Lung (tissue), 12 donors: ENCODE data around the gene ELFN1. TPM values are rescaled to one million over a fixed set of nuclear protein-coding genes. Genes with fewer than 3 reads are reported as not detected.
A peak's percentile ranks its signal among the peaks of the same experiment; 100 is the strongest.

Experiments used
- ATAC-seq: fragments of 200-7000 bp; cut with Tn5 transposase; one replicate; pipeline ENCODE4 v1.9.1; 2020; ENCODE audit warnings: moderate number of reproducible peaks; ENCODE audit not compliant: insufficient read depth, low FRiP score
- DNase-seq, 3 donors: peaks; one replicate each; pipeline ENCODE4 v3.0.0-alpha.2; 2013 to 2017
- H3K27ac ChIP-seq, 2 donors: one replicate each; pipeline ENCODE4 v1.5.1; 2013; ENCODE audit warnings: mild to moderate bottlenecking in 2 of 2, moderate library complexity in 2 of 2, control low read depth in 1 of 2, inconsistent platforms in 1 of 2, low read depth in 1 of 2, low read length in 1 of 2
- H3K27me3 ChIP-seq, 3 donors: one replicate each; pipeline ENCODE4 v1.5.1; 2013; ENCODE audit warnings: low read length in 2 of 3; ENCODE audit not compliant: control insufficient read depth in 3 of 3, insufficient read depth in 3 of 3
- H3K36me3 ChIP-seq, 4 donors: one replicate each; pipeline ENCODE4 v1.5.1; 2013; ENCODE audit warnings: low read length in 4 of 4, mild to moderate bottlenecking in 1 of 4, moderate library complexity in 1 of 4; ENCODE audit not compliant: control insufficient read depth in 4 of 4, insufficient read depth in 4 of 4
- H3K4me1 ChIP-seq, 5 donors: one replicate each; pipeline ENCODE4 v1.5.1; 2013; ENCODE audit warnings: low read length in 5 of 5, mild to moderate bottlenecking in 2 of 5, moderate library complexity in 1 of 5; ENCODE audit not compliant: control insufficient read depth in 5 of 5, insufficient read depth in 5 of 5
- H3K4me3 ChIP-seq: one replicate; pipeline ENCODE4 v1.5.1; 2013; ENCODE audit warnings: mild to moderate bottlenecking, control low read depth, moderate library complexity
- H3K9ac ChIP-seq, 2 donors: one replicate each; pipeline ENCODE4 v1.5.1; 2013; ENCODE audit warnings: low read length in 2 of 2, control low read depth in 1 of 2; ENCODE audit not compliant: insufficient read depth in 1 of 2
- H3K9me3 ChIP-seq, 4 donors: one replicate each; pipeline ENCODE4 v1.5.1; 2013; ENCODE audit warnings: low read length in 3 of 4, mild to moderate bottlenecking in 1 of 4, moderate library complexity in 1 of 4; ENCODE audit not compliant: control insufficient read depth in 4 of 4, insufficient read depth in 3 of 4
- WGBS, 2 donors: extraction: QIAGEN DNeasy Blood & Tissue Kit; methylation state at CpG; one replicate each; pipeline ENCODE4 v1.1.7; 2013; 5-methylcytosine and 5-hydroxymethylcytosine counted together
- polyA plus RNA-seq, 2 donors: library from polyadenylated mRNA; stranded (reverse); fragments of 200-250 nt; gene quantifications; one replicate each; pipeline ENCODE4 v1.2.1, GENCODE V29; 2013
- total RNA-seq, 2 donors: library from RNA; depleted of rRNA in 1 of 2; stranded (reverse); fragments of >200 nt in 1 of 2; gene quantifications; one replicate each; pipeline ENCODE4 v1.2.1, GENCODE V29; 2014 to 2021
- TF ChIP-seq, protein P1 (sequence below): IDR thresholded peaks from 2 replicates; pipeline ENCODE4 v1.5.1; 2012; ENCODE audit warnings: mild to moderate bottlenecking; ENCODE audit errors: control extremely low read depth, extremely low read depth
- donor health status: control.
- donor health status: control.
- donor health status: Bipolar disorder and iron deficiency.
- donor health status: healthy.
- donor health status: DM: yes; HTN: yes; CAD: no.

The ELFN1 gene
- total and polyA plus RNA-seq, 4 donors: 0.43 to 1.4 (median 1.0) TPM

DNA sequence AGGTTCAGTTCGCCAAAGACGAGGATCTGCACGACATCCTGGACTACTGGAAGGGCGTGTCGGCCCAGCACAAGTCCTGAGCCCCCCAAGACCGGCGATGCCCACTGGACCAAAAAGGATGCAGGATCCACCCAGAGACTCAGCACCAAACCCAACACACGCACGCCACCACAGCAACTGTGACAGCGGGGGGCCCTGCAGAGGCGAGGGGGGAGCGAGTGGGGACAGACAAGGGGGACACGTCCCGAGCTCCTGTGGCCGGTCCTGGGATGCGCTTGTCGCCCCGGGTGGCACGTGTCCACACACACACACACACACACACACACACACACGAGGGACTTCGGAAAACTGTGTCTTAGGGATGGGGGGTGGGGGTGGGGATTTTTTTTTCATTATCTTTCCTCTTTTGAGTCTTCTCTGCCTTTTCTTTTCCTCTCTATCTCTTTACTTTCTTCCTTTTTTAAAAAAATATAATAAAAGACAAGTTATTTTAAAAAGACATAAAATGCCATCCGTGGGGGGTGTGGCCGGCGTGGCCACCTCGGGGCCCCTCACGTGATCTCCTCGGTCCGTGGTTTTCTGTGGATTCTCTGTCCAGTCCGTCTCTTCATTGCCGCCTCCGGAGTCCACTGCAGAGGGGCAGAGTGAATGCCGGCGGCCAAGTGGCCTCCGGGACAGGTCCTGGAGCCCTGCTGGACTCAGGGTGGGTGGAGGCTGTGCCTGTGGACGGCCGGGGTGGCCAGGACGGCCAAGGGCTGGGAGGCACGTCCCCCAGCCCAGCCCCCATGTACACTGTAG lies 77.1 kb downstream of the ELFN1 start:
- Histone ChIP-seq H3K9ac (no peak overlapping the region), H3K27me3 (no peaks in the 10 kb centered on the region), H3K4me3 (no peak overlapping the region), H3K27ac (no peak overlapping the region), H3K4me1 (peaks cover 0 to 17% (median 1%) of the 10 kb centered on the region in 5 donors), H3K9me3 (peaks cover 0 to 2% (median 0%) of the 10 kb centered on the region in 4 donors), H3K36me3 (no peaks in the 10 kb centered on the region)
- WGBS, 2 donors: 88 to 91% methylated on average over 38 of the region's 38 CpGs
- TF ChIP-seq, protein P1, sequence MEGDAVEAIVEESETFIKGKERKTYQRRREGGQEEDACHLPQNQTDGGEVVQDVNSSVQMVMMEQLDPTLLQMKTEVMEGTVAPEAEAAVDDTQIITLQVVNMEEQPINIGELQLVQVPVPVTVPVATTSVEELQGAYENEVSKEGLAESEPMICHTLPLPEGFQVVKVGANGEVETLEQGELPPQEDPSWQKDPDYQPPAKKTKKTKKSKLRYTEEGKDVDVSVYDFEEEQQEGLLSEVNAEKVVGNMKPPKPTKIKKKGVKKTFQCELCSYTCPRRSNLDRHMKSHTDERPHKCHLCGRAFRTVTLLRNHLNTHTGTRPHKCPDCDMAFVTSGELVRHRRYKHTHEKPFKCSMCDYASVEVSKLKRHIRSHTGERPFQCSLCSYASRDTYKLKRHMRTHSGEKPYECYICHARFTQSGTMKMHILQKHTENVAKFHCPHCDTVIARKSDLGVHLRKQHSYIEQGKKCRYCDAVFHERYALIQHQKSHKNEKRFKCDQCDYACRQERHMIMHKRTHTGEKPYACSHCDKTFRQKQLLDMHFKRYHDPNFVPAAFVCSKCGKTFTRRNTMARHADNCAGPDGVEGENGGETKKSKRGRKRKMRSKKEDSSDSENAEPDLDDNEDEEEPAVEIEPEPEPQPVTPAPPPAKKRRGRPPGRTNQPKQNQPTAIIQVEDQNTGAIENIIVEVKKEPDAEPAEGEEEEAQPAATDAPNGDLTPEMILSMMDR: no peak
- no peak for ATAC-seq
- no peak for DNase-seq

DNA sequence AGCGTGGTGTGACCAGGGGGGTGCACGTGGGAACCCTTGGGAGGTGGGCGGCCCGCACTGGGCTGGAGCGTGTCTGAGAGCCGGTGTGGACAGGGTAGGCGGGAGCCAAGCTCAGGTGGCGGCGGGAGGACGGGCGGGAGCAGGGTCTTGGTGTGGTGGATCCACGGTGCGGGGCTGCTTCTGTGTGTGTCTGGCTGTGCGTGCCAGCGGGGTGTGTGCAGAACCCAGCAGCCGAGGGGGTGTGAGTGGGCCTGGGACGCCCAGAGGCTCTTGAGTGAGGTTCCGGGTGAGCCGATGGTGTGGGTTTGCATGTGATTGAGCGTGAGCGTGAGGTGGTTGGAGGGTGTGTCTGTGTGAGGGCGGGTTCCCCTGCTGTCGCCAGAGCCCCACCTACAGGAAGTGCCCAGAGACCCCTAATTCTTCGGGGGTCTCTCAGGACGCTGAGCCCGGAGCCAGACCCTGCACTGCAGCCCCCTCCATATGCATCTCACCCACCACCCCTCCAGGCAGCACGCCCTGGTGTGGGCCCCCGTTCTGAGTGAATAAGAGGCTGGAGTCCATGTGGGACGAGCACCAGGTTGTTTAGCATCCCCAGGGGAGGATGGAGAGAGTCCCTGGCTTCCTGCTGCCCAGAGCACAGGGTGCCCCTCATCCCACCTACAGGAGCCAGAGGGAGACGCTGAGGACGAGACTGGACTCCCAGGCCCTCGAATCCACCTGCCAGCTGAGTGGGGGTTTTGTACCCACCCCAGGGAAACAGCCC lies 78.2 kb downstream of the ELFN1 start:
- ATAC-seq: no peak

DNA sequence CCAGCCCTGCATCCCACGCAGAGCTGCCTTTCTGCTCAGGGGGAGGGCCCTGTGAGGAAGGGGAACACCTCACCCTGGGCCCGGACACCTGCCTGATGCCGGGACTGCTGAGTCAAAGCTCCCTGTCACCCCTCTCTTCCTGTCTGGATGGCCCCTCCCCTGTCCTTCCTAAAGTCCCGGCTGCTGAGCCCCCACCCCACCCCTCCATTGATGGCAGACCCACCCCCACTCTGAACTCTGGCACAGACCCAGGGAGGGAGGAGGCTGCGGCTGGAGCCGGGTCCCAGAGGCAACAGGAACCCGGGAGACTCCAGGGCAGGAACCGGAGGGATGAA lies 78.7 kb downstream of the ELFN1 start:
- no peak for ATAC-seq
- DNase-seq: peak in 1 of 3 donors; percentile 17
- Histone ChIP-seq H3K9ac (no peak overlapping the region), H3K36me3 (no peaks in the 10 kb centered on the region), H3K27ac (no peak overlapping the region), H3K9me3 (peaks cover 0 to 2% (median 0%) of the 10 kb centered on the region in 4 donors), H3K4me3 (no peak overlapping the region), H3K27me3 (peaks cover 0 to 6% (median 2%) of the 10 kb centered on the region in 3 donors), H3K4me1 (peaks cover 0 to 12% (median 0%) of the 10 kb centered on the region in 5 donors)
- TF ChIP-seq, protein P1: no peak
- 20% methylated on average over 7 to 8 of the region's 8 CpGs for WGBS, 2 donors

More for the DNA sequence above, 78.2 kb downstream of the ELFN1 start:
- Histone ChIP-seq H3K36me3 (no peaks in the 10 kb centered on the region), H3K4me1 (peaks cover 0 to 12% (median 0%) of the 10 kb centered on the region in 5 donors), H3K4me3 (no peak overlapping the region), H3K9ac (no peak overlapping the region), H3K27ac (no peak overlapping the region), H3K9me3 (peaks cover 0 to 2% (median 0%) of the 10 kb centered on the region in 4 donors), H3K27me3 (peaks cover 0 to 3% (median 2%) of the 10 kb centered on the region in 3 donors)
- TF ChIP-seq, protein P1: no peak
- DNase-seq: no peak
- 55 to 69% methylated on average over 32 of the region's 32 CpGs for WGBS, 2 donors
